22Rv1 (cell line): ENCODE measurements around the gene MAN2A2.
"Not testable (repeated sequence)": the region's sequence is repeated elsewhere in the genome, so short reads cannot be mapped to it uniquely, and the experiment has no call there.

Source experiments
- ZFX ChIP-seq: fragments of 450-650 bp; IDR thresholded peaks from 2 replicates; pipeline ENCODE4 v1.6.1; 2017; ENCODE audit warnings: antibody characterized with exemption, borderline replicate concordance
- TF ChIP-seq, protein P1 (sequence below): fragments of 450-650 bp; IDR thresholded peaks from 2 replicates; pipeline ENCODE4 v1.5.1; 2017; ENCODE audit warnings: mild to moderate bottlenecking

DNA sequence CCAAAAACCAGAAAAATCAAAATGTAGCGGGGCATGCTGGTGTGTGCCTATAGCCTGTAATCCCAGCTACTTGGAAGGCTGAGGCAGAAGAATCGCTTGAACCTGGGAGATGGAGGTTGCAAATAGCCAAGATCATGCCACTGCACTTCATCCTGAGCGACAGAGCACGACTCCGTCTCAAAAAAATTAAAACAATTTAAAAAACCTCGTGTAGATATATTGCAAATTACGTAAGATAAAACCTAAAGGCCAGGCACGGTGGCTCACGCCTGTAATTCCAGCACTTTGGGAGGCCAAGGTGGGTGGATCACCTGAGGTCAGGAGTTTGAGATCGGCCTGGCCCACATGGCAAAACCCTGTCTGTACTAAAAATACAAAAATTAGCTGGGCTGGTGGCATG, 23.7 kb downstream of the MAN2A2 start:
- TF ChIP-seq, protein P1, sequence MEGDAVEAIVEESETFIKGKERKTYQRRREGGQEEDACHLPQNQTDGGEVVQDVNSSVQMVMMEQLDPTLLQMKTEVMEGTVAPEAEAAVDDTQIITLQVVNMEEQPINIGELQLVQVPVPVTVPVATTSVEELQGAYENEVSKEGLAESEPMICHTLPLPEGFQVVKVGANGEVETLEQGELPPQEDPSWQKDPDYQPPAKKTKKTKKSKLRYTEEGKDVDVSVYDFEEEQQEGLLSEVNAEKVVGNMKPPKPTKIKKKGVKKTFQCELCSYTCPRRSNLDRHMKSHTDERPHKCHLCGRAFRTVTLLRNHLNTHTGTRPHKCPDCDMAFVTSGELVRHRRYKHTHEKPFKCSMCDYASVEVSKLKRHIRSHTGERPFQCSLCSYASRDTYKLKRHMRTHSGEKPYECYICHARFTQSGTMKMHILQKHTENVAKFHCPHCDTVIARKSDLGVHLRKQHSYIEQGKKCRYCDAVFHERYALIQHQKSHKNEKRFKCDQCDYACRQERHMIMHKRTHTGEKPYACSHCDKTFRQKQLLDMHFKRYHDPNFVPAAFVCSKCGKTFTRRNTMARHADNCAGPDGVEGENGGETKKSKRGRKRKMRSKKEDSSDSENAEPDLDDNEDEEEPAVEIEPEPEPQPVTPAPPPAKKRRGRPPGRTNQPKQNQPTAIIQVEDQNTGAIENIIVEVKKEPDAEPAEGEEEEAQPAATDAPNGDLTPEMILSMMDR = not testable (repeated sequence)
- not testable (repeated sequence) for TF ChIP-seq ZFX
